HepG2 (cell line): Measurements from ENCODE around the gene SLIT3. TPM values are rescaled to one million over a fixed set of nuclear protein-coding genes. Genes with fewer than 3 reads are reported as not detected.

Experiments used
- ATAC-seq: fragments of 200-7000 bp; cut with Tn5 transposase; 3 replicates; pipeline ENCODE4 v1.9.1; 2020; ENCODE audit warnings: mild to moderate bottlenecking, moderate library complexity
- BruUV-seq: library from RNA; stranded (reverse); fragments of 400-500 nt; replicated peaks from 2 replicates; lab custom pipeline; 2021; lab: Mats Ljungman, UMichigan
- CTCF ChIA-PET: fragments of 300-600 bp; formaldehyde crosslinking; extraction: SDS; loops from one replicate; lab custom pipeline; 2021; ENCODE audit warnings: low total read pairs, inconsistent platforms, low intra/inter-chr PET ratio; lab: Yijun Ruan, JAX
- POLR2A ChIA-PET: fragments of 350-600 bp; sonication (Branson Sonifier 250); formaldehyde crosslinking; loops from one replicate; lab custom pipeline; 2020; ENCODE audit warnings: antibody characterized with exemption, inconsistent platforms; lab: Yijun Ruan, JAX
- DNase-seq: peaks from one replicate; pipeline ENCODE4 v3.0.0-alpha.2; 2015; ENCODE audit warnings: low spot score
- FAIRE-seq: peaks from 3 replicates; lab custom pipeline; 2011; peaks lifted over from hg19 to GRCh38; lab: Jason Lieb, UNC
- H2AFZ ChIP-seq: one replicate; pipeline ENCODE4 v1.6.1; 2011; ENCODE audit warnings: low read length, inconsistent platforms
- H3K27ac ChIP-seq: fragments of 300-600 bp; 3 replicates; pipeline ENCODE4 v1.8.0; 2011; ENCODE audit warnings: mixed run types, mild to moderate bottlenecking, mixed read lengths, low read length, inconsistent platforms; ENCODE audit not compliant: insufficient read depth; ENCODE audit errors: extremely low read length
- H3K27me3 ChIP-seq, 2 experiments: fragments of 200-600 bp in 1 of 2; 2 replicates in 1 of 2; 3 replicates in 1 of 2; pipeline versions ENCODE4 v1.6.0 to v1.8.0; 2011; ENCODE audit warnings: low read length in 2 of 2, mild to moderate bottlenecking in 2 of 2, moderate library complexity in 2 of 2, inconsistent platforms in 1 of 2; ENCODE audit not compliant: insufficient read depth in 2 of 2, control insufficient read depth in 1 of 2
- H3K36me3 ChIP-seq, 2 experiments: fragments of 200-600 bp in 1 of 2; replicated peaks in 1 of 2; 2 replicates in 1 of 2; 3 replicates in 1 of 2; pipeline versions ENCODE4 v1.5.1 to v1.8.0; 2011; ENCODE audit warnings: low read length in 2 of 2, inconsistent platforms in 1 of 2; ENCODE audit not compliant: insufficient read depth in 2 of 2, control insufficient read depth in 1 of 2
- H3K4me1 ChIP-seq: 2 replicates; pipeline ENCODE4 v1.5.1; 2012; ENCODE audit warnings: low read length, inconsistent platforms; ENCODE audit not compliant: insufficient read depth
- H3K4me2 ChIP-seq: 2 replicates; pipeline ENCODE4 v1.6.0; 2011; ENCODE audit warnings: low read depth, low read length, inconsistent platforms
- H3K4me3 ChIP-seq, 3 experiments: fragments of 200-600 bp in 1 of 3; sonication (generic), shearing (Covaris generic) in 1 of 3; replicated peaks in 1 of 3; 2 replicates each; pipeline ENCODE4 v1.5.1; 2011 to 2016; ENCODE audit warnings: low read length in 3 of 3, inconsistent platforms in 2 of 3, low read depth in 2 of 3, mild to moderate bottlenecking in 2 of 3, control low read depth in 1 of 3, mixed read lengths in 1 of 3; ENCODE audit not compliant: insufficient read depth in 1 of 3
- H3K79me2 ChIP-seq: one replicate; pipeline ENCODE4 v1.6.1; 2011; ENCODE audit warnings: low read length, inconsistent platforms; ENCODE audit not compliant: insufficient read depth
- H3K9ac ChIP-seq: 2 replicates; pipeline ENCODE4 v1.6.0; 2011; ENCODE audit warnings: mild to moderate bottlenecking, low read depth, low read length, inconsistent platforms; ENCODE audit not compliant: insufficient read depth
- H3K9me3 ChIP-seq: 2 replicates; pipeline ENCODE4 v1.5.1; 2012; ENCODE audit warnings: mild to moderate bottlenecking, low read length
- H4K20me1 ChIP-seq: 2 replicates; pipeline ENCODE4 v1.6.0; 2011; ENCODE audit warnings: inconsistent platforms, mild to moderate bottlenecking, low read length, moderate library complexity; ENCODE audit not compliant: insufficient read depth
- CBX2 ChIP-seq, 2 experiments: fragments of 200-600 bp in 1 of 2; sonication (generic); formaldehyde crosslinking in 1 of 2; IDR thresholded peaks; 2 replicates each; pipeline versions ENCODE4 v1.7.0 to v1.8.1; 2018 to 2022; ENCODE audit warnings: low read depth in 2 of 2, low read length in 1 of 2, mild to moderate bottlenecking in 1 of 2, missing genetic modification reagents in 1 of 2
- ELF3 ChIP-seq: IDR thresholded peaks from 2 replicates; pipeline ENCODE4 v1.6.1; 2016; ENCODE audit warnings: missing genetic modification reagents, missing compliant biosample characterization
- GATAD1 ChIP-seq: IDR thresholded peaks from 2 replicates; pipeline ENCODE4 v1.6.1; 2016; ENCODE audit warnings: missing genetic modification reagents, missing compliant biosample characterization
- KLF15 ChIP-seq: sonication (generic); formaldehyde crosslinking; IDR thresholded peaks from 2 replicates; pipeline ENCODE4 v1.8.1; 2023; ENCODE audit warnings: borderline replicate concordance, mild to moderate bottlenecking, inconsistent platforms, missing genetic modification reagents, mixed read lengths
- KLF6 ChIP-seq: IDR thresholded peaks from 2 replicates; pipeline ENCODE4 v1.8.0; 2016; ENCODE audit warnings: missing biosample characterization, missing genetic modification reagents
- PBX2 ChIP-seq: IDR thresholded peaks from 2 replicates; pipeline ENCODE4 v1.6.1; 2016; ENCODE audit warnings: control low read depth
- PREB ChIP-seq: sonication (generic); formaldehyde crosslinking; IDR thresholded peaks from 2 replicates; pipeline ENCODE4 v1.4.0; 2020; ENCODE audit warnings: missing genetic modification reagents
- RFX3 ChIP-seq: IDR thresholded peaks from 2 replicates; pipeline ENCODE4 v1.6.1; 2016; ENCODE audit warnings: missing biosample characterization, missing genetic modification reagents
- RFX5 ChIP-seq: IDR thresholded peaks from 2 replicates; pipeline ENCODE4 v1.6.1; 2011; ENCODE audit warnings: low read depth, low read length, improper control_type of control experiment
- RORA ChIP-seq: sonication (generic); formaldehyde crosslinking; IDR thresholded peaks from 2 replicates; pipeline ENCODE4 v1.5.0; 2020; ENCODE audit warnings: mild to moderate bottlenecking, missing genetic modification reagents, moderate library complexity
- SMAD3 ChIP-seq: sonication (generic); formaldehyde crosslinking; IDR thresholded peaks from 2 replicates; pipeline ENCODE4 v1.4.0; 2020; ENCODE audit warnings: missing genetic modification reagents
- SMAD9 ChIP-seq: sonication (generic); formaldehyde crosslinking; IDR thresholded peaks from 2 replicates; pipeline ENCODE4 v1.5.1; 2020; ENCODE audit warnings: mild to moderate bottlenecking, missing genetic modification reagents
- SRSF9 ChIP-seq: fragments of 200-400 bp; formaldehyde crosslinking; IDR thresholded peaks from 2 replicates; pipeline ENCODE4 v1.6.1; 2018; ENCODE audit warnings: borderline replicate concordance, mild to moderate bottlenecking, low read depth, low read length; ENCODE audit not compliant: insufficient read depth, poor library complexity, severe bottlenecking
- TEAD3 ChIP-seq: optimal IDR thresholded peaks from 2 replicates; pipeline ENCODE3; 2016; ENCODE audit warnings: borderline replicate concordance
- TFDP1 ChIP-seq: IDR thresholded peaks from 2 replicates; pipeline ENCODE4 v1.6.1; 2016; ENCODE audit warnings: missing compliant biosample characterization, missing genetic modification reagents, borderline replicate concordance
- WIZ ChIP-seq: sonication (generic); formaldehyde crosslinking; IDR thresholded peaks from 2 replicates; pipeline ENCODE4 v1.5.1; 2020; ENCODE audit warnings: mild to moderate bottlenecking, missing genetic modification reagents
- ZNF3 ChIP-seq: IDR thresholded peaks from 2 replicates; pipeline ENCODE4 v1.7.0; 2017; ENCODE audit warnings: inconsistent platforms
- ZNF30 ChIP-seq: sonication (generic); formaldehyde crosslinking; IDR thresholded peaks from 2 replicates; pipeline ENCODE4 v1.5.0; 2020; ENCODE audit warnings: mild to moderate bottlenecking, missing genetic modification reagents
- ZNF382 ChIP-seq: sonication (generic); formaldehyde crosslinking; IDR thresholded peaks from 2 replicates; pipeline ENCODE4 v1.5.0; 2020; ENCODE audit warnings: missing genetic modification reagents, mild to moderate bottlenecking, borderline replicate concordance
- ZNF432 ChIP-seq: sonication (generic); formaldehyde crosslinking; IDR thresholded peaks from 2 replicates; pipeline ENCODE4 v1.5.0; 2020; ENCODE audit warnings: missing genetic modification reagents, mild to moderate bottlenecking, borderline replicate concordance
- ZNF576 ChIP-seq: sonication (generic); formaldehyde crosslinking; IDR thresholded peaks from 2 replicates; pipeline ENCODE4 v1.4.0; 2020; ENCODE audit warnings: mild to moderate bottlenecking, missing genetic modification reagents
- ZNF597 ChIP-seq: sonication (generic); formaldehyde crosslinking; IDR thresholded peaks from 2 replicates; pipeline ENCODE4 v1.5.0; 2020; ENCODE audit warnings: missing genetic modification reagents
- WGBS: methylation state at CpG from one replicate; pipeline ENCODE4 v1.1.6; 2017; ENCODE audit warnings: low lambda C conversion rate; 5-methylcytosine and 5-hydroxymethylcytosine counted together
- in situ Hi-C: cut with HindIII; loops from 2 replicates; pipeline ENCODE4 v1.10.0; 2017; ENCODE audit warnings: low pct_unique_long_range_greater_than_20kb; ENCODE audit not compliant: extremely low pct_ligation_motif_present
- intact Hi-C: fragments of 100-400 bp; cut with micrococcal nuclease; formaldehyde crosslinking; loops from one replicate; pipeline ENCODE4 v1.10.0; 2022; ENCODE audit not compliant: unreplicated experiment
- polyA plus RNA-seq, 8 experiments: library from polyadenylated mRNA; depleted of rRNA in 3 of 8; stranded (reverse) in 7 of 8; unstranded in 1 of 8; fragments of >200 nt; fragmentation: Illumina TruSeq in 4 of 8; extraction: Trizol in 4 of 8; gene quantifications; 2 replicates each; pipeline versions ENCODE4 v1.2.1 to v1.2.3, GENCODE V29; 2011 to 2016; ENCODE audit warnings: low read depth in 4 of 8, missing spikeins in 1 of 8, mixed read lengths in 1 of 8; ENCODE audit not compliant: insufficient read depth in 1 of 8
- total RNA-seq, 5 experiments: library from RNA; depleted of rRNA; stranded (reverse); fragments of >200 nt; fragmentation: Illumina TruSeq; extraction: Trizol; gene quantifications; 2 replicates each; pipeline ENCODE4 v1.2.3, GENCODE V29; 2016; ENCODE audit warnings: low read depth in 1 of 5

SLIT3 gene
- total and polyA plus RNA-seq, 2 of the 13 experiments (the other 11 are each of a cell fraction or from before 2014, with no cell fraction given), result not detected

GRCh38 chr5:169011451-169011850 is 289.5 kb downstream of the SLIT3 start (continued):
- no peak for TF ChIP-seq PREB
- TF ChIP-seq ZNF432 (CRISPR knock-in tag), result no peak
- no peak for TF ChIP-seq KLF6
- no peak for TF ChIP-seq CBX2 (IDR thresholded peaks at IDR 0.05; ENCODE audit: low read depth, low read length)
- TF ChIP-seq CBX2 (CRISPR knock-in tag; IDR thresholded peaks at IDR 0.05; ENCODE audit: low read depth), result no peak

GRCh38 chr5:169011009-169011408 is 289.9 kb downstream of the SLIT3 start:
- in situ Hi-C loops (no loop called here), intact Hi-C loops (no loop called here)
- DNase-seq (no peak), ATAC-seq (no peak), FAIRE-seq (no peak)
- POLR2A ChIA-PET, result no interaction called here
- no peaks in the 10 kb centered on the region for H4K20me1 ChIP-seq
- no peak overlapping the region for H3K4me3 ChIP-seq
- H2AFZ ChIP-seq, result no peak overlapping the region
- no peaks in the 10 kb centered on the region for H3K4me1 ChIP-seq
- H3K27ac ChIP-seq, result no peak overlapping the region
- no peaks in the 10 kb centered on the region for H3K9me3 ChIP-seq
- 6% methylated on average over 4 of the region's 4 CpGs for WGBS
- peaks cover 2 to 34% of the 10 kb centered on the region in 2 experiments; a peak in 4 of 5 replicates for H3K27me3 ChIP-seq
- CTCF ChIA-PET, result no interaction called here
- TF ChIP-seq ZNF597 (CRISPR knock-in tag) (no peak), KLF15 (CRISPR knock-in tag) (no peak), SMAD3 (CRISPR knock-in tag) (no peak), ZNF576 (CRISPR knock-in tag) (no peak), GATAD1 (CRISPR knock-in tag) (no peak), SMAD9 (CRISPR knock-in tag) (no peak), RFX5 (no peak), WIZ (CRISPR knock-in tag) (no peak), RORA (CRISPR knock-in tag) (no peak), SRSF9 (no peak), TFDP1 (CRISPR knock-in tag) (no peak), RFX3 (CRISPR knock-in tag) (no peak), ZNF3 (CRISPR knock-in tag) (no peak), PBX2 (CRISPR knock-in tag) (no peak), TEAD3 (CRISPR knock-in tag) (no peak), ZNF382 (CRISPR knock-in tag) (no peak), ELF3 (CRISPR knock-in tag) (no peak), ZNF30 (CRISPR knock-in tag) (no peak)
- no peak overlapping the region for H3K4me2 ChIP-seq
- H3K36me3 ChIP-seq, result no peaks in the 10 kb centered on the region
- no peak overlapping the region for H3K9ac ChIP-seq
- BruUV-seq, result no TSS peak
- H3K79me2 ChIP-seq, result no peaks in the 10 kb centered on the region
